ENCODE results near the gene MBD2.

Gene MBD2

GRCh38 chr18:54202851-54203250 is 21.6 kb downstream of the MBD2 start:
- Histone ChIP-seq H3K27ac (ENCODE audit: low read depth in 2 of 2, low read length in 2 of 2) (no peak overlapping the region), H3K4me3 (ENCODE audit: low read length in 2 of 2) (no peak overlapping the region), H3K27me3 (ENCODE audit: control insufficient read depth in 2 of 2, insufficient read depth in 2 of 2, low read length in 2 of 2) (no peaks in the 10 kb centered on the region), H3K9ac (ENCODE audit: low read depth in 1 of 2, low read length in 2 of 2) (no peak overlapping the region), H3K4me1 (ENCODE audit: control insufficient read depth in 2 of 2, insufficient read depth in 2 of 2, low read length in 2 of 2) (peaks cover 0 to 3% of the 10 kb centered on the region in 2 donors), H3K36me3 (ENCODE audit: control insufficient read depth in 2 of 2, insufficient read depth in 2 of 2, low read length in 2 of 2) (peaks cover 19 to 38% of the 10 kb centered on the region in 2 donors), H3K9me3 (ENCODE audit: control insufficient read depth in 2 of 2, low read length in 2 of 2) (no peaks in the 10 kb centered on the region)

- Histone ChIP-seq H3K9ac (ENCODE audit: low read depth in 1 of 2, low read length in 2 of 2) (no peak overlapping the region), H3K4me1 (ENCODE audit: control insufficient read depth in 2 of 2, insufficient read depth in 2 of 2, low read length in 2 of 2) (no peaks in the 10 kb centered on the region), H3K36me3 (ENCODE audit: control insufficient read depth in 2 of 2, insufficient read depth in 2 of 2, low read length in 2 of 2) (peaks cover 9 to 30% of the 10 kb centered on the region in 2 donors), H3K9me3 (ENCODE audit: control insufficient read depth in 2 of 2, low read length in 2 of 2) (no peaks in the 10 kb centered on the region), H3K4me3 (ENCODE audit: low read length in 2 of 2) (no peak overlapping the region), H3K27ac (ENCODE audit: low read depth in 2 of 2, low read length in 2 of 2) (no peak overlapping the region), H3K27me3 (ENCODE audit: control insufficient read depth in 2 of 2, insufficient read depth in 2 of 2, low read length in 2 of 2) (no peaks in the 10 kb centered on the region)
These were observed 26.6 kb downstream of the MBD2 start for GRCh38 chr18:54197747-54198411.

- no peaks in the 10 kb centered on the region for H3K27me3 ChIP-seq (ENCODE audit: control insufficient read depth in 2 of 2, insufficient read depth in 2 of 2, low read length in 2 of 2)
- peaks cover 3 to 12% of the 10 kb centered on the region in 2 donors for H3K36me3 ChIP-seq (ENCODE audit: control insufficient read depth in 2 of 2, insufficient read depth in 2 of 2, low read length in 2 of 2)
- no peak overlapping the region for H3K9ac ChIP-seq (ENCODE audit: low read depth in 1 of 2, low read length in 2 of 2)
- H3K4me3 ChIP-seq (ENCODE audit: low read length in 2 of 2): no peak overlapping the region
- no peak overlapping the region for H3K27ac ChIP-seq (ENCODE audit: low read depth in 2 of 2, low read length in 2 of 2)
- no peaks in the 10 kb centered on the region for H3K9me3 ChIP-seq (ENCODE audit: control insufficient read depth in 2 of 2, low read length in 2 of 2)
- H3K4me1 ChIP-seq (ENCODE audit: control insufficient read depth in 2 of 2, insufficient read depth in 2 of 2, low read length in 2 of 2): no peaks in the 10 kb centered on the region
These were observed 30.7 kb downstream of the MBD2 start for GRCh38 chr18:54193786-54194185.

- H3K9me3 ChIP-seq (ENCODE audit: control insufficient read depth in 2 of 2, low read length in 2 of 2): no peaks in the 10 kb centered on the region
- no peak overlapping the region for H3K27ac ChIP-seq (ENCODE audit: low read depth in 2 of 2, low read length in 2 of 2)
- H3K27me3 ChIP-seq (ENCODE audit: control insufficient read depth in 2 of 2, insufficient read depth in 2 of 2, low read length in 2 of 2): no peaks in the 10 kb centered on the region
- H3K4me3 ChIP-seq (ENCODE audit: low read length in 2 of 2): no peak overlapping the region
- no peaks in the 10 kb centered on the region for H3K4me1 ChIP-seq (ENCODE audit: control insufficient read depth in 2 of 2, insufficient read depth in 2 of 2, low read length in 2 of 2)
- H3K36me3 ChIP-seq (ENCODE audit: control insufficient read depth in 2 of 2, insufficient read depth in 2 of 2, low read length in 2 of 2): peaks cover 3 to 10% of the 10 kb centered on the region in 2 donors
- H3K9ac ChIP-seq (ENCODE audit: low read depth in 1 of 2, low read length in 2 of 2): no peak overlapping the region
These were observed 31.6 kb downstream of the MBD2 start for GRCh38 chr18:54192900-54193299.

GRCh38 chr18:54192415-54192814 is 32.1 kb downstream of the MBD2 start:
- Histone ChIP-seq H3K9me3 (ENCODE audit: control insufficient read depth in 2 of 2, low read length in 2 of 2) (no peaks in the 10 kb centered on the region), H3K36me3 (ENCODE audit: control insufficient read depth in 2 of 2, insufficient read depth in 2 of 2, low read length in 2 of 2) (peaks cover 7 to 12% of the 10 kb centered on the region in 2 donors), H3K27ac (ENCODE audit: low read depth in 2 of 2, low read length in 2 of 2) (no peak overlapping the region), H3K4me3 (ENCODE audit: low read length in 2 of 2) (no peak overlapping the region), H3K9ac (ENCODE audit: low read depth in 1 of 2, low read length in 2 of 2) (no peak overlapping the region), H3K27me3 (ENCODE audit: control insufficient read depth in 2 of 2, insufficient read depth in 2 of 2, low read length in 2 of 2) (no peaks in the 10 kb centered on the region), H3K4me1 (ENCODE audit: control insufficient read depth in 2 of 2, insufficient read depth in 2 of 2, low read length in 2 of 2) (no peaks in the 10 kb centered on the region)

GRCh38 chr18:54191352-54191751 is 33.1 kb downstream of the MBD2 start:
- Histone ChIP-seq H3K9me3 (ENCODE audit: control insufficient read depth in 2 of 2, low read length in 2 of 2) (no peaks in the 10 kb centered on the region), H3K27ac (ENCODE audit: low read depth in 2 of 2, low read length in 2 of 2) (no peak overlapping the region), H3K36me3 (ENCODE audit: control insufficient read depth in 2 of 2, insufficient read depth in 2 of 2, low read length in 2 of 2) (peaks cover 7 to 14% of the 10 kb centered on the region in 2 donors), H3K9ac (ENCODE audit: low read depth in 1 of 2, low read length in 2 of 2) (no peak overlapping the region), H3K4me1 (ENCODE audit: control insufficient read depth in 2 of 2, insufficient read depth in 2 of 2, low read length in 2 of 2) (no peaks in the 10 kb centered on the region), H3K4me3 (ENCODE audit: low read length in 2 of 2) (no peak overlapping the region), H3K27me3 (ENCODE audit: control insufficient read depth in 2 of 2, insufficient read depth in 2 of 2, low read length in 2 of 2) (no peaks in the 10 kb centered on the region)

- Histone ChIP-seq H3K9ac (ENCODE audit: low read depth in 1 of 2, low read length in 2 of 2) (no peak overlapping the region), H3K4me1 (ENCODE audit: control insufficient read depth in 2 of 2, insufficient read depth in 2 of 2, low read length in 2 of 2) (no peaks in the 10 kb centered on the region), H3K36me3 (ENCODE audit: control insufficient read depth in 2 of 2, insufficient read depth in 2 of 2, low read length in 2 of 2) (peaks cover 17 to 22% of the 10 kb centered on the region in 2 donors)
These were observed 37.1 kb downstream of the MBD2 start for GRCh38 chr18:54187372-54187771.

GRCh38 chr18:54184836-54185235 is 39.6 kb downstream of the MBD2 start:
- H3K9me3 ChIP-seq (ENCODE audit: control insufficient read depth in 2 of 2, low read length in 2 of 2): no peaks in the 10 kb centered on the region
- H3K9ac ChIP-seq (ENCODE audit: low read depth in 1 of 2, low read length in 2 of 2): no peak overlapping the region
- no peaks in the 10 kb centered on the region for H3K4me1 ChIP-seq (ENCODE audit: control insufficient read depth in 2 of 2, insufficient read depth in 2 of 2, low read length in 2 of 2)
- no peak overlapping the region for H3K4me3 ChIP-seq (ENCODE audit: low read length in 2 of 2)
- no peaks in the 10 kb centered on the region for H3K27me3 ChIP-seq (ENCODE audit: control insufficient read depth in 2 of 2, insufficient read depth in 2 of 2, low read length in 2 of 2)
- no peak overlapping the region for H3K27ac ChIP-seq (ENCODE audit: low read depth in 2 of 2, low read length in 2 of 2)
- peaks cover 19 to 20% of the 10 kb centered on the region in 2 donors for H3K36me3 ChIP-seq (ENCODE audit: control insufficient read depth in 2 of 2, insufficient read depth in 2 of 2, low read length in 2 of 2)

More at GRCh38 chr18:54187372-54187771, 37.1 kb downstream of the MBD2 start:
- H3K9me3 ChIP-seq (ENCODE audit: control insufficient read depth in 2 of 2, low read length in 2 of 2): no peaks in the 10 kb centered on the region
- H3K27ac ChIP-seq (ENCODE audit: low read depth in 2 of 2, low read length in 2 of 2): no peak overlapping the region
- H3K4me3 ChIP-seq (ENCODE audit: low read length in 2 of 2): no peak overlapping the region
- no peaks in the 10 kb centered on the region for H3K27me3 ChIP-seq (ENCODE audit: control insufficient read depth in 2 of 2, insufficient read depth in 2 of 2, low read length in 2 of 2)

GRCh38 chr18:54183390-54183789 is 41.1 kb downstream of the MBD2 start:
- peaks cover 19 to 20% of the 10 kb centered on the region in 2 donors for H3K36me3 ChIP-seq (ENCODE audit: control insufficient read depth in 2 of 2, insufficient read depth in 2 of 2, low read length in 2 of 2)
- no peak overlapping the region for H3K4me3 ChIP-seq (ENCODE audit: low read length in 2 of 2)
- H3K4me1 ChIP-seq (ENCODE audit: control insufficient read depth in 2 of 2, insufficient read depth in 2 of 2, low read length in 2 of 2): no peaks in the 10 kb centered on the region
- no peak overlapping the region for H3K9ac ChIP-seq (ENCODE audit: low read depth in 1 of 2, low read length in 2 of 2)
- H3K27ac ChIP-seq (ENCODE audit: low read depth in 2 of 2, low read length in 2 of 2): no peak overlapping the region
- H3K9me3 ChIP-seq (ENCODE audit: control insufficient read depth in 2 of 2, low read length in 2 of 2): no peaks in the 10 kb centered on the region
- H3K27me3 ChIP-seq (ENCODE audit: control insufficient read depth in 2 of 2, insufficient read depth in 2 of 2, low read length in 2 of 2): no peaks in the 10 kb centered on the region

GRCh38 chr18:54181856-54182602 is 42.4 kb downstream of the MBD2 start:
- H3K9ac ChIP-seq (ENCODE audit: low read depth in 1 of 2, low read length in 2 of 2): no peak overlapping the region
- no peak overlapping the region for H3K4me3 ChIP-seq (ENCODE audit: low read length in 2 of 2)
- H3K4me1 ChIP-seq (ENCODE audit: control insufficient read depth in 2 of 2, insufficient read depth in 2 of 2, low read length in 2 of 2): no peaks in the 10 kb centered on the region

More at GRCh38 chr18:54181856-54182602, 42.4 kb downstream of the MBD2 start:
- no peaks in the 10 kb centered on the region for H3K9me3 ChIP-seq (ENCODE audit: control insufficient read depth in 2 of 2, low read length in 2 of 2)
- H3K36me3 ChIP-seq (ENCODE audit: control insufficient read depth in 2 of 2, insufficient read depth in 2 of 2, low read length in 2 of 2): peaks cover 8 to 17% of the 10 kb centered on the region in 2 donors
- no peaks in the 10 kb centered on the region for H3K27me3 ChIP-seq (ENCODE audit: control insufficient read depth in 2 of 2, insufficient read depth in 2 of 2, low read length in 2 of 2)
- no peak overlapping the region for H3K27ac ChIP-seq (ENCODE audit: low read depth in 2 of 2, low read length in 2 of 2)

All from mucosa of rectum (tissue), 2 donors.